Measurements from ENCODE around the gene SDK1.

GRCh38 chr7:3568516-3568915, 267.5 kb downstream of the SDK1 start:
- no peak for TF ChIP-seq CTCF (tag by site-specific recombination; IDR thresholded peaks at IDR 0.05)
- TF ChIP-seq PRDM6 (tag by site-specific recombination; IDR thresholded peaks at IDR 0.05) = no peak
- TF ChIP-seq ZNF518A (tag by site-specific recombination; conservative IDR thresholded peaks at IDR 0.05; ENCODE audit: low read depth) = no peak
- TF ChIP-seq ZSCAN30 (tag by site-specific recombination; IDR thresholded peaks at IDR 0.05) = no peak
- TF ChIP-seq HIC1 (tag by site-specific recombination; IDR thresholded peaks at IDR 0.05) = no peak
- TF ChIP-seq ZNF175 (tag by site-specific recombination; IDR thresholded peaks at IDR 0.05) = no peak
- TF ChIP-seq ZNF707 (tag by site-specific recombination; IDR thresholded peaks at IDR 0.05) = no peak
- no peak for TF ChIP-seq ZNF138 (tag by site-specific recombination; IDR thresholded peaks at IDR 0.05; ENCODE audit: borderline replicate concordance)
- TF ChIP-seq ZNF184 (tag by site-specific recombination; IDR thresholded peaks at IDR 0.05) = no peak
- TF ChIP-seq REPIN1 (tag by site-specific recombination; IDR thresholded peaks at IDR 0.05; ENCODE audit: low read depth) = no peak
- TF ChIP-seq ZNF580 (tag by site-specific recombination; IDR thresholded peaks at IDR 0.05) = no peak
- no peak for TF ChIP-seq ZNF530 (tag by site-specific recombination; IDR thresholded peaks at IDR 0.05; ENCODE audit: low read depth)
- TF ChIP-seq ZNF169 (tag by site-specific recombination; IDR thresholded peaks at IDR 0.05) = no peak

Data from HEK293 (cell line).